NOMO-1 treated with DMSO at 0.1 percent for 48 hours (cell line): Measurements from ENCODE around the gene TUBB6.

Source experiments
- DNase-seq: peaks from one replicate; lab custom pipeline; 2025; ENCODE audit not compliant: unreplicated experiment; lab: John Stamatoyannopoulos, UW

TUBB6 gene

GRCh38 chr18:12307701-12308385, at the start of gene TUBB6:
Gene TUBB6, plus strand, starts transcription at chr18:12308241. Its CDS starts 52 bp downstream, at chr18:12308293.
- peak; percentile 36 for DNase-seq

GRCh38 chr18:12258719-12259705, 49.0 kb upstream of the TUBB6 start:
- DNase-seq = no peak

- DNase-seq = no peak
Measured at GRCh38 chr18:12262748-12263147, 45.3 kb upstream of the TUBB6 start.

GRCh38 chr18:12264864-12265263, 43.2 kb upstream of the TUBB6 start:
- no peak for DNase-seq

GRCh38 chr18:12271376-12272235, 36.4 kb upstream of the TUBB6 start:
- peak; percentile 39 for DNase-seq

GRCh38 chr18:12274793-12275192, 33.2 kb upstream of the TUBB6 start:
- DNase-seq = no peak

- DNase-seq = no peak
Measured at GRCh38 chr18:12276736-12277554, 31.1 kb upstream of the TUBB6 start.

GRCh38 chr18:12278215-12278671, 29.8 kb upstream of the TUBB6 start:
- no peak for DNase-seq

- no peak for DNase-seq
Measured at GRCh38 chr18:12278741-12279682, 29.0 kb upstream of the TUBB6 start.

- DNase-seq = no peak
Measured at GRCh38 chr18:12279781-12280531, 28.1 kb upstream of the TUBB6 start.

GRCh38 chr18:12281861-12282260, 26.2 kb upstream of the TUBB6 start:
- no peak for DNase-seq

GRCh38 chr18:12282442-12283039, 25.5 kb upstream of the TUBB6 start:
- DNase-seq = no peak

GRCh38 chr18:12283256-12283655, 24.8 kb upstream of the TUBB6 start:
- DNase-seq = no peak

GRCh38 chr18:12283666-12284065, 24.4 kb upstream of the TUBB6 start:
- DNase-seq = no peak

- DNase-seq = no peak
Measured at GRCh38 chr18:12287131-12287681, 20.8 kb upstream of the TUBB6 start.

GRCh38 chr18:12287684-12288402, 20.2 kb upstream of the TUBB6 start:
- DNase-seq = no peak

GRCh38 chr18:12288403-12288755, 19.7 kb upstream of the TUBB6 start:
- no peak for DNase-seq
